ENCODE measurements around the gene ITGA2B.

DNA sequence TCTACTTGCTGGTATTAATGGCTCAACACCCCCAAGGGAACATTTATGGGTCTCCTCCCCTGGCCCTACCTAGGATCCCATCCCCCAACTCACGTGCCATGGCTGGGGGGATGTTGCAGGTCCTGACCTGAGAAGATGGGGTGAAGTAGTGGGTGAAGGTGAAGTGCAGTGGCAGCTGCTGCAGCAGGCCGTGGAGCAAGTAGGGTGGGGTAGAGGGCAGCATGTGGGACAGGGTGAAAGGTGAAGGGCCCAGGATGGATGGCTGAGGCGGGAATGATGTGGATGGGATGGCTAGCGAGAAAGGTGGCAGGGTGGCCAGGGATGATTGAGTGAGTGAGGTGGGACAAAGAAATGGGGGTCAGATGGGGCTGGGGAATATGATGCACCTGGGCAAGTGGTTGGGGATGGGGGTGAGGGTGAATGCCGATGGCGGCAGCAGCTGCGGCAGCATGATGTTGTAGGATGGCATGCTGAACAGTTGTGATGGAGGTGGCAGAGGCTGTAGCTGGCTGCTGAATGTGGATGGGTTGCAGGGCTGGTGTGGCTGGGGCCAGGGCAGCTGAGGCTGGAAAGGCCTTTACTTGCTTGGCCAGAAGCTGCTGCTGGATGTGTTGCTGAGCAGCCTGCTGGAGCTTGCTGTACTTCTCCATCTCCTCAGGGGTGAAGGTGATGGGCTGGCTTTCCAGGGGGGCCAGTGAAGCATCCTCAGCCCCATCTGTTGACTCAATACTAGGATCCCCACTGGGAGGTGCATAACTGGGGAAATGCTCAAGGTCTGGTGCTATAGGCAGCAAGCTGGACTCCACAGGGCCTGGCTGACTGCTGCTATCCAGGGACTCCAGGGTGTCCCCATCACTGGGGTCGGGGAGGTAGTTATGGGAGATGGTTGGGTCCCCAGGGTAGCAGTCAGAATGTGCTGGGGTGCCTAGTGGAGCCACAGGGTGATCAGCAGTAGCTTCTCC lies 8.3 kb upstream of the ITGA2B start:
- TF ChIP-seq, protein P1, sequence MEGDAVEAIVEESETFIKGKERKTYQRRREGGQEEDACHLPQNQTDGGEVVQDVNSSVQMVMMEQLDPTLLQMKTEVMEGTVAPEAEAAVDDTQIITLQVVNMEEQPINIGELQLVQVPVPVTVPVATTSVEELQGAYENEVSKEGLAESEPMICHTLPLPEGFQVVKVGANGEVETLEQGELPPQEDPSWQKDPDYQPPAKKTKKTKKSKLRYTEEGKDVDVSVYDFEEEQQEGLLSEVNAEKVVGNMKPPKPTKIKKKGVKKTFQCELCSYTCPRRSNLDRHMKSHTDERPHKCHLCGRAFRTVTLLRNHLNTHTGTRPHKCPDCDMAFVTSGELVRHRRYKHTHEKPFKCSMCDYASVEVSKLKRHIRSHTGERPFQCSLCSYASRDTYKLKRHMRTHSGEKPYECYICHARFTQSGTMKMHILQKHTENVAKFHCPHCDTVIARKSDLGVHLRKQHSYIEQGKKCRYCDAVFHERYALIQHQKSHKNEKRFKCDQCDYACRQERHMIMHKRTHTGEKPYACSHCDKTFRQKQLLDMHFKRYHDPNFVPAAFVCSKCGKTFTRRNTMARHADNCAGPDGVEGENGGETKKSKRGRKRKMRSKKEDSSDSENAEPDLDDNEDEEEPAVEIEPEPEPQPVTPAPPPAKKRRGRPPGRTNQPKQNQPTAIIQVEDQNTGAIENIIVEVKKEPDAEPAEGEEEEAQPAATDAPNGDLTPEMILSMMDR (conservative IDR thresholded peaks at IDR 0.05; ENCODE audit: low read depth, low read length) = no peak
- TF ChIP-seq EZH2 (IDR thresholded peaks at IDR 0.05; ENCODE audit: borderline replicate concordance, low read depth, low read length, poor library complexity, severe bottlenecking) = no peak

All from A673 (cell line).